Bronchial epithelial cell (primary cell): ENCODE results near the gene ZNF598. TPM values are rescaled to one million over a fixed set of nuclear protein-coding genes. Genes with fewer than 3 reads are reported as not detected.
"Not testable (repeated sequence)": the region's sequence is repeated elsewhere in the genome, so short reads cannot be mapped to it uniquely, and the experiment has no call there.

Experiments
- DNase-seq: peaks from one replicate; pipeline ENCODE4 v3.0.0-alpha.2; 2010; ENCODE audit warnings: low read depth
- FAIRE-seq: peaks from 2 replicates; lab custom pipeline; 2011; peaks lifted over from hg19 to GRCh38; lab: Jason Lieb, UNC
- H3K27me3 ChIP-seq: 2 replicates; pipeline ENCODE4 v1.5.1; 2011; ENCODE audit warnings: low read length; ENCODE audit not compliant: control insufficient read depth, insufficient read depth
- H3K36me3 ChIP-seq: 2 replicates; pipeline ENCODE4 v1.5.1; 2011; ENCODE audit warnings: low read length; ENCODE audit not compliant: control insufficient read depth, insufficient read depth
- H3K4me3 ChIP-seq: 2 replicates; pipeline ENCODE4 v1.5.1; 2011; ENCODE audit warnings: mild to moderate bottlenecking, low read depth, low read length, control low read depth
- total RNA-seq: library from RNA; depleted of rRNA; stranded (reverse); fragments of >200 nt; gene quantifications from 2 replicates; pipeline ENCODE4 v1.2.1, GENCODE V29; 2014
- TF ChIP-seq, protein P1 (sequence below): IDR thresholded peaks from 2 replicates; pipeline ENCODE4 v1.5.1; 2011; ENCODE audit warnings: mild to moderate bottlenecking, moderate library complexity, low read length, control low read depth, inconsistent platforms; ENCODE audit not compliant: insufficient read depth, severe bottlenecking

ZNF598 gene
- total RNA-seq, 1 donor from 2014 or later = 26.3 TPM

DNA sequence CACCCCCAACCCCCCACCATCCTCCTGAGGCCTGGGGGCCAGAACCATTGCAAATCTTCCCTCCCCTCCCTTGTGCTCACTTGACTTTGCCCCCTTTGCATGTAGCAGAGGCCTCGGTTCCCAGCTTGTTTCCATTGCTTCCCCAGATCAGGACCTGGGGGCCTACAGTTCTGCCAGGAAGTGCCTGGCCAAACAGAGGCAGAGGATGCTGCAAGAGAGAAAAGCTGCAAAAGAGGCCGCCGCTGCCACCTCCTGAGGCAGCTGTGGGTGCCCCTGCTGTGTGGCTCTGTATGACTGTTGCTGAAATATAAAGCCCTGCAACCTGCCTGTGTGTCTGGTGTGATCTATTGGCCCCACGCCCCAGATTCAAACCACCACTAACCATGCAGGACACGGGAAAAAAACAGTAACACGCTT, 48.0 kb downstream of the ZNF598 start:
- peaks cover 15% of the 10 kb centered on the region for H3K36me3 ChIP-seq
- FAIRE-seq (no peak), DNase-seq (no peak)
- TF ChIP-seq, protein P1, sequence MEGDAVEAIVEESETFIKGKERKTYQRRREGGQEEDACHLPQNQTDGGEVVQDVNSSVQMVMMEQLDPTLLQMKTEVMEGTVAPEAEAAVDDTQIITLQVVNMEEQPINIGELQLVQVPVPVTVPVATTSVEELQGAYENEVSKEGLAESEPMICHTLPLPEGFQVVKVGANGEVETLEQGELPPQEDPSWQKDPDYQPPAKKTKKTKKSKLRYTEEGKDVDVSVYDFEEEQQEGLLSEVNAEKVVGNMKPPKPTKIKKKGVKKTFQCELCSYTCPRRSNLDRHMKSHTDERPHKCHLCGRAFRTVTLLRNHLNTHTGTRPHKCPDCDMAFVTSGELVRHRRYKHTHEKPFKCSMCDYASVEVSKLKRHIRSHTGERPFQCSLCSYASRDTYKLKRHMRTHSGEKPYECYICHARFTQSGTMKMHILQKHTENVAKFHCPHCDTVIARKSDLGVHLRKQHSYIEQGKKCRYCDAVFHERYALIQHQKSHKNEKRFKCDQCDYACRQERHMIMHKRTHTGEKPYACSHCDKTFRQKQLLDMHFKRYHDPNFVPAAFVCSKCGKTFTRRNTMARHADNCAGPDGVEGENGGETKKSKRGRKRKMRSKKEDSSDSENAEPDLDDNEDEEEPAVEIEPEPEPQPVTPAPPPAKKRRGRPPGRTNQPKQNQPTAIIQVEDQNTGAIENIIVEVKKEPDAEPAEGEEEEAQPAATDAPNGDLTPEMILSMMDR = no peak
- H3K4me3 ChIP-seq = no peak overlapping the region
- no peaks in the 10 kb centered on the region for H3K27me3 ChIP-seq

DNA sequence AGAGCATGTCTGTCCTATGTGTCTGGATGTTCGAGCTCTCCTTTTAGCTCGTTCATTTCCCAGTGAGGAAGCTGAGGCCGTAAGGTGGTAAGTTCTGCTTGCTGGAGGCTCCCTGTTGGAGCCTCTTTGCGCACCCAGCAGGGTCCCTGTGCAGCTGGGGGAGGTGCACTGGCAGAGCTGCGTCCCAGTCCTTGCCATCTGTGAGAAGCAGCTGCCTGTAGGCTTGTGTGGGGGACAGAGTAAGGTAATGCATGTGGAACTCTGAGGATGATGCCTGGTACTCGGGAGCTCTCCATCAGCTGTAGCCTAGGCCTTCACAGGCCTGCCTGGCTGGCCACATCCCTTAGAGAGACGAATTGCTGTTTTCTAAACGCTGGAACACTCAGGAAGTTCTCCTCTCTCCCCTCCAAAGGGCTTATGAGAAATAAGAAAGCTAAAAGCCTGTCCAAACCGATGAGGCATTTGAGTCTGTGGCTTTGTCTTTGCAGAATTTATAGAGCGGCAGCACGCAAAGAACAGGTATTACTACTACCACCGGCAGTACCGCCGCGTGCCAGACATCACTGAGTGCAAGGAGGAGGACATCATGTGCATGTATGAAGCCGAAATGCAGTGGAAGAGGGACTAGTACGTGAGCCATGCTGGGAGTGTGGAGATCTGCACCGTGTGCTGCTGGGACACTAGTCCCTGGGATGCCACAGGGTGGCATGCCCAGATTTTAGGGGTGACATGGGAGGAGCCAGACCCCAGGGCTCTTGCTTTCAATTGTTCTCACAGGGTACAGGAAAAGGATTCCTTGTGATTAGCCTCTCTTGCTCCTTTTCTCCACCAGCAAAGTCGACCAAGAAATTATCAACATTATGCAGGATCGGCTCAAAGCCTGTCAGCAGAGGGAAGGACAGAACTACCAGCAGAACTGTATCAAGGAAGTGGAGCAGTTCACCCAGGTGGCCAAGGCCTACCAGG, 48.7 kb downstream of the ZNF598 start:
- Histone ChIP-seq H3K36me3 (peaks cover 15% of the 10 kb centered on the region), H3K27me3 (no peaks in the 10 kb centered on the region), H3K4me3 (no peak overlapping the region)
- TF ChIP-seq, protein P1 = no peak
- DNase-seq (no peak), FAIRE-seq (no peak)

DNA sequence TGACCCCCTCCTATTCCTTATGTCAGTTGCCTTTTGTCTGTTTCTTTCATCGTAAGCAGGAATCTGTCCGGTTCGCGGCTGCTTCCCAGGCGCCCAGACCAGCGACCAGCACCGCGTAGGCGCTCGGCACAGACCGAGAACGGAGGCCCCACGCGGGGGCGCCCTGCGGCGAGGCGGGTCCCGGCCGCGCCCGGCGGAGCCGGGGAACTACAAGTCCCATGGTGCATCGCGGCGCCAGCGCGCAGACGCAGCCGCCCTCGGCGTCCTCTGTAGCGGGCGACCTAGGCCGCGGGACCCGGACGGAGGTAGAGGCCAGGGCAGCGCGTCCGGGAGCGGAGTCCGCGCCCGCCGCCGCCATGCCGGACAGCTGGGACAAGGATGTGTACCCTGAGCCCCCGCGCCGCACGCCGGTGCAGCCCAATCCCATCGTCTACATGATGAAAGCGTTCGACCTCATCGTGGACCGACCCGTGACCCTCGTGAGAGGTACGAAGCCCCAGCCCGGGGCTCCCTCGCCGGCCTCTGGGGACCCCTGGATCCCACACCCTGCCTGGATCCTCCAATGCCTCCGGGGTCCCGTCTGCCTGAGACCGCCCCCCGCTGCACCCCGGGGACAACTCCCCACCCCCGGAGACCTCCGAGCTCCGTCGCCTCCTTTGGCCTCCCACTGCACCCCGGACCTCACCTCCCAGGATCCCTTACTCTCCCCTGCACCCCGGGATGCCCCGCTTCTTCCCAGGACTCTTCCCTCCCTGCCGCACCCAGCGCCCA, 50.2 kb downstream of the ZNF598 start, which contains the start of gene NDUFB10:
NDUFB10 (plus strand) TSS at position 270 of the 771 bp plus-strand sequence; CDS start at position 357, 87 bp downstream.
- no peak for FAIRE-seq
- peak within 1 kb of the TSS; percentile 89 for H3K4me3 ChIP-seq
- H3K36me3 ChIP-seq = peaks cover 15% of the 10 kb centered on the region
- H3K27me3 ChIP-seq = no peaks in the 10 kb centered on the region
- DNase-seq = peak; percentile 68
- TF ChIP-seq, protein P1 = peak; percentile 74

DNA sequence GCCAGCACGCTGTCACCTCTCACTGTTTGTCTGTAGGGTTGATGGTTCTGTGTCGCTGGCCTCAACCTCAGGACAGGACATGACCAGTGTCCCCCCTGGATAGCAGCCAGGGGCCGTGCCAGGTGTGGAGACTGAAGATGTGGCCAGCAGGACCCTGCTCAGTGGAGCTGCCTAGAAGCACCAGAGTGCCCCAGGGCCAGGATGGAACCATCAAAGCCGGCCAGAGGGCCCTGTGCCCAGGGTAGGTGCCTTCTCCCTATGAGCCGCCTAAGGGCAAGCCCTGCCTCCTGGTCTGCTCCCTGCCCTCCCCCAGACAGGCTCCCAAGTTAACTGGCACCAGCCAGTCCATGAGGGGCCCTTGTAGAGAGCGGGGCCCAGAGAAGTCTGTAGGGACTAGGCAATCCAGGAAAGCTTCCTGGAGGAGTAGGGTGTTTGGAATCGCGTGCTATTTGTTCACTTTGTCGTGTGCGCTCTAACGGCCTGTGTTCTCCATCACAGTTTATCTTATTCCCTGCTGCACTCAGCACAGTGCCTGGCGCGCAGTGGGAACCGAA, 50.8 kb downstream of the ZNF598 start:
- TF ChIP-seq, protein P1 = no peak
- Histone ChIP-seq H3K4me3 (peak overlapping the region; percentile 89), H3K27me3 (no peaks in the 10 kb centered on the region), H3K36me3 (peaks cover 12% of the 10 kb centered on the region)
- DNase-seq (no peak), FAIRE-seq (no peak)

DNA sequence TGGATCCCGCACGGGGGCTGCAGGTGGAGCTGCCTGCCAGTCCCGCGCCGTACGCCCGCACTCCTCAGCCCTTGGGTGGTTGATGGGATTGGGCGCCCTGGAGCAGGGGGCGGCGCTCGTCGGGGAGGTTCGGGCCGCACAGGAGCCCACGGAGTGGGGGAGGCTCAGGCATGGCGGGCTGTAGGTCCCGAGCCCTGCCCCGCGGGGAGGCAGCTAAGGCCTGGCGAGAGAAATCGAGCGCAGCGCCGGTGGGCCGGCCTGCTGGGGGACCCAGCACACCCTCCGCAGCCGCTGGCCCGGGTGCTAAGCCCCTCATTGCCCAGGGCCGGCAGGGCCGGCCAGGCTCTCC, 51.5 kb downstream of the ZNF598 start:
- H3K27me3 ChIP-seq, FAIRE-seq, H3K4me3 ChIP-seq, DNase-seq, H3K36me3 ChIP-seq: not testable (repeated sequence)

DNA sequence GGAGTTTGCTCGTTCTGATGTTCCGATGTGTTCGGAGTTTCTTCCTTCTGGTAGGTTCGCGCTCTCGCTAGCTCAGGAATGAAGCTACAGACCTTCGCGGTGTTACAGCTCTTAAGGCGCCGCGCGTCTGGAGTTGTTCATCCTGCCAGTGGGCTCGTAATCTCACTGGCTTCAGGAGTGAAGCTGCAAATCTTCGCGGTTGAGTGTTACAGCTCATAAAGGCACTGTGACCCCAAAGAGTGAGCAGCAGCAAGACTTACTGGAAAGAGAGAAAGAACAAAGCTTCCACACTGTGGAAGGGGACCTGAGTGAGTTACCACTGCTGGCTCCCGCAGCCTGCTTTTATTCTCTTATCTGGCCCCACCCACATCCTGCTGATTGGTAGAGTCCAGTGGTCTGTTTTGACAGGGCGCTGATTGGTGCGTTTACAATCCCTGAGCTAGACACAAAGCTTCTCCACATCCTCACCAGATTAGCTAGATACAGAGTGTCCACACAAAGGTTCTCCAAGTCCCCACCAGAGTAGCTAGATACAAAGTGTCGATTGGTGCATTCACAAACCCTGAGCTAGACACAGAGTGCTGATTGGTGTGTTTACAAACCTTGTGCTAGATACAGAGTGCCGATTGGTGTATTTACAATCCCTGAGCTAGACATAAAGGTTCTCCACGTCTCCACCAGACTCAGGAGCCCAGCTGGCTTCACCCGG, 52.0 kb downstream of the ZNF598 start:
- H3K4me3 ChIP-seq, DNase-seq, H3K36me3 ChIP-seq, FAIRE-seq, H3K27me3 ChIP-seq: not testable (repeated sequence)
